Esophagus muscularis mucosa (tissue), 3 donors: ENCODE data around the gene PLD1.

Experiments used
- CTCF ChIP-seq, 3 experiments: fragments of 200-600 bp in 2 of 3; fragments of 450-650 bp in 1 of 3; sonication (generic) in 2 of 3; IDR thresholded peaks; one replicate each; pipeline ENCODE4 v1.5.1; 2017 to 2019; ENCODE audit warnings: antibody characterized with exemption in 3 of 3, mild to moderate bottlenecking in 2 of 3, moderate library complexity in 1 of 3
- POLR2A ChIP-seq: fragments of 450-650 bp; IDR thresholded peaks from one replicate; pipeline ENCODE4 v1.6.1; 2017; ENCODE audit warnings: antibody characterized with exemption, moderate library complexity, mild to moderate bottlenecking, low read depth

GRCh38 chr3:171813278-171813896 is 3.1 kb upstream of the PLD1 start:
- TF ChIP-seq CTCF (IDR thresholded peaks at IDR 0.05) (no peak), POLR2A (no peak)
